B cell (primary cell): ENCODE measurements around the gene PLEKHA5. TPM values are rescaled to one million over a fixed set of nuclear protein-coding genes. Genes with fewer than 3 reads are reported as not detected.

Experiments used
- ATAC-seq: fragments of 200-7000 bp; cut with Tn5 transposase; one replicate; pipeline ENCODE4 v1.10.0; 2021; ENCODE audit warnings: low read depth, mild to moderate bottlenecking, moderate number of reproducible peaks, moderate library complexity
- CTCF ChIA-PET: fragments of 350-600 bp; sonication (Branson Sonifier 250); formaldehyde crosslinking; loops from one replicate; lab custom pipeline; 2021; ENCODE audit warnings: antibody characterized with exemption, inconsistent platforms; lab: Charles Lee
- POLR2A ChIA-PET: fragments of 350-600 bp; sonication (Branson Sonifier 250); formaldehyde crosslinking; loops from one replicate; lab custom pipeline; 2021; ENCODE audit warnings: antibody characterized with exemption; lab: Charles Lee
- DNase-seq: peaks from one replicate; pipeline ENCODE4 v3.0.0; 2013
- H2AFZ ChIP-seq: 2 replicates; pipeline ENCODE4 v1.6.1; 2012; ENCODE audit warnings: mild to moderate bottlenecking, low read depth, low read length; ENCODE audit not compliant: insufficient read depth, poor library complexity, severe bottlenecking
- H3K27ac ChIP-seq, 2 donors: 1 replicate in 1 of 2; 2 replicates in 1 of 2; pipeline ENCODE4 v1.5.1; 2012 to 2013; ENCODE audit warnings: low read length in 2 of 2, mild to moderate bottlenecking in 2 of 2, moderate library complexity in 1 of 2
- H3K27me3 ChIP-seq, 4 experiments: fragments of 200-600 bp in 1 of 4; sonication (generic) in 1 of 4; replicated peaks in 1 of 4; 1 replicate in 2 of 4; 2 replicates in 2 of 4; pipeline versions ENCODE4 v1.6.1 to v1.7.0; 2013 to 2016; ENCODE audit warnings: low read length in 3 of 4, mild to moderate bottlenecking in 2 of 4, mixed read lengths in 1 of 4, moderate library complexity in 1 of 4; ENCODE audit not compliant: insufficient read depth in 4 of 4, control insufficient read depth in 3 of 4; ENCODE audit errors: control extremely low read depth in 1 of 4
- H3K36me3 ChIP-seq, 2 experiments: replicated peaks in 1 of 2; 1 replicate in 1 of 2; 2 replicates in 1 of 2; pipeline versions ENCODE4 v1.6.1 to v1.7.1; 2013; ENCODE audit warnings: low read length in 1 of 2; ENCODE audit not compliant: insufficient read depth in 2 of 2, control insufficient read depth in 1 of 2; ENCODE audit errors: control extremely low read depth in 1 of 2, extremely low read depth in 1 of 2
- H3K4me1 ChIP-seq, 2 donors: fragments of 200-600 bp in 1 of 2; sonication (generic) in 1 of 2; 1 replicate in 1 of 2; 2 replicates in 1 of 2; pipeline versions ENCODE4 v1.5.1 to v1.6.1; 2013 to 2017; ENCODE audit warnings: low read length in 2 of 2; ENCODE audit not compliant: control insufficient read depth in 2 of 2, insufficient read depth in 2 of 2
- H3K4me2 ChIP-seq: replicated peaks from 2 replicates; pipeline ENCODE3; 2012; ENCODE audit warnings: mild to moderate bottlenecking, low read depth, low read length; ENCODE audit not compliant: poor library complexity, severe bottlenecking
- H3K4me3 ChIP-seq, 5 experiments: fragments of 200-600 bp in 1 of 5; sonication (generic) in 1 of 5; 1 replicate in 3 of 5; 2 replicates in 2 of 5; pipeline versions ENCODE4 v1.5.1 to v1.7.0; 2011 to 2016; ENCODE audit warnings: low read length in 4 of 5, mild to moderate bottlenecking in 4 of 5, low read depth in 2 of 5, control low read depth in 1 of 5, moderate library complexity in 1 of 5; ENCODE audit not compliant: insufficient read depth in 1 of 5; ENCODE audit errors: control extremely low read depth in 1 of 5, extremely low read depth in 1 of 5
- H3K79me2 ChIP-seq: fragments of 200-600 bp; sonication (generic); one replicate; pipeline ENCODE4 v1.6.0; 2016; ENCODE audit warnings: low read length; ENCODE audit not compliant: control insufficient read depth, insufficient read depth
- H3K9ac ChIP-seq: fragments of 200-600 bp; sonication (generic); 2 replicates; pipeline ENCODE4 v1.6.1; 2017; ENCODE audit warnings: mild to moderate bottlenecking, low read length, moderate library complexity
- H3K9me3 ChIP-seq, 3 donors: one replicate each; pipeline versions ENCODE4 v1.6.1 to v1.7.1; 2013; ENCODE audit warnings: low read length in 2 of 3; ENCODE audit not compliant: control insufficient read depth in 2 of 3, insufficient read depth in 1 of 3; ENCODE audit errors: control extremely low read depth in 1 of 3
- H4K20me1 ChIP-seq: 2 replicates; pipeline ENCODE4 v1.6.0; 2012; ENCODE audit warnings: mild to moderate bottlenecking, low read length; ENCODE audit not compliant: insufficient read depth, control insufficient read depth, poor library complexity, severe bottlenecking
- H3K27ac Mint-ChIP-seq: one replicate; pipeline ENCODE4 v1.8.0; 2021; ENCODE audit warnings: mixed read lengths
- H3K27me3 Mint-ChIP-seq: one replicate; pipeline ENCODE4 v1.8.0; 2021; ENCODE audit warnings: mixed read lengths
- H3K4me1 Mint-ChIP-seq: one replicate; pipeline ENCODE4 v1.8.0; 2021; ENCODE audit warnings: mixed read lengths
- H3K4me3 Mint-ChIP-seq: one replicate; pipeline ENCODE4 v1.8.0; 2021; ENCODE audit warnings: mixed read lengths
- H3K9me3 Mint-ChIP-seq: one replicate; pipeline ENCODE4 v1.8.0; 2022; ENCODE audit warnings: mixed read lengths; ENCODE audit not compliant: insufficient read depth
- CTCF ChIP-seq: fragments of 200-600 bp; IDR thresholded peaks from one replicate; pipeline ENCODE4 v1.8.0; 2022; ENCODE audit warnings: antibody characterized with exemption, mild to moderate bottlenecking
- EZH2 ChIP-seq: IDR thresholded peaks from 2 replicates; pipeline ENCODE4 v1.6.1; 2012; ENCODE audit warnings: borderline replicate concordance, low read depth, mild to moderate bottlenecking, moderate library complexity, low read length; ENCODE audit not compliant: insufficient read depth, poor library complexity, severe bottlenecking
- WGBS: methylation state at CpG from one replicate; pipeline ENCODE4 v1.1.5; 2013; ENCODE audit warnings: missing lambda C conversion rate; ENCODE audit not compliant: insufficient coverage; 5-methylcytosine and 5-hydroxymethylcytosine counted together
- intact Hi-C: fragments of 100-400 bp; cut with micrococcal nuclease; formaldehyde crosslinking; loops from one replicate; pipeline ENCODE4 v1.10.0; 2022
- polyA plus RNA-seq: library from polyadenylated mRNA; depleted of rRNA; stranded (reverse); fragments of >200 nt; gene quantifications from 2 replicates; pipeline ENCODE4 v1.2.3, GENCODE V29; 2012
- total RNA-seq, 2 donors: library from RNA; stranded (reverse); fragments of 120-200 nt in 1 of 2; gene quantifications; 1 replicate in 1 of 2; 2 replicates in 1 of 2; pipeline versions ENCODE4 v1.2.3 to v1.2.4, GENCODE V29; 2013 to 2022

The PLEKHA5 gene
- total and polyA plus RNA-seq, 2 donors (not counting 1 experiment from before 2014, with no cell fraction given): 0.03 to 0.22 TPM

DNA sequence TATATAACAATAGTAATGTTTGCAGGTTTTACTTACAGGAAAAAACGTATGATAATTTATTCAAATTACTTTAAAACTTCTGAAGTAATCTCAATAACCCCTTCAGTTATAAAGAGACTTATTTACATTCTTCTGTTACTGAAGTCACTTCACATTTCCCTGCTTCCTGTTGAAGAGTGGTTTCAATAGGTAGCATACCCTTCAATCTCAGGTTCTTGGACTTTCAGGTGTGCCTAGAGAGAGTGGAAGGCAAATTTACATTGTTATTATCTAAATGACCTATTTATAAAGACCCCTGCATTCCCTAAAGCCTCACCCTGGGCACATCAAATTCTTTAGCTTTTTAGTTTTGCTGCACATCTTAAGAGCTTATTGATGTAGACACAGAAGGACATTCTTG lies 172.2 kb downstream of the PLEKHA5 start:
- intact Hi-C loops: no loop called here
- DNase-seq (no peak), ATAC-seq (no peak)
- Histone ChIP-seq H2AFZ (no peak overlapping the region), H3K9ac (no peak overlapping the region), H3K36me3 (no peaks in the 10 kb centered on the region), H4K20me1 (no peaks in the 10 kb centered on the region), H3K9me3 (no peaks in the 10 kb centered on the region), H3K27me3 (no peaks in the 10 kb centered on the region), H3K4me1 (no peaks in the 10 kb centered on the region), H3K4me3 (no peak overlapping the region), H3K27ac (no peak overlapping the region), H3K79me2 (no peaks in the 10 kb centered on the region), H3K4me2 (no peak overlapping the region)
- POLR2A ChIA-PET: no interaction called here
- TF ChIP-seq EZH2 (no peak), CTCF (no peak)
- no peaks in the 10 kb centered on the region for H3K9me3 Mint-ChIP-seq
- H3K27me3 Mint-ChIP-seq: no peaks in the 10 kb centered on the region
- CTCF ChIA-PET: no interaction called here
- H3K4me1 Mint-ChIP-seq: no peaks in the 10 kb centered on the region
- no peak overlapping the region for H3K4me3 Mint-ChIP-seq
- no CpG with 5 or more reads among the region's 1 CpG for WGBS
- H3K27ac Mint-ChIP-seq: no peak overlapping the region

DNA sequence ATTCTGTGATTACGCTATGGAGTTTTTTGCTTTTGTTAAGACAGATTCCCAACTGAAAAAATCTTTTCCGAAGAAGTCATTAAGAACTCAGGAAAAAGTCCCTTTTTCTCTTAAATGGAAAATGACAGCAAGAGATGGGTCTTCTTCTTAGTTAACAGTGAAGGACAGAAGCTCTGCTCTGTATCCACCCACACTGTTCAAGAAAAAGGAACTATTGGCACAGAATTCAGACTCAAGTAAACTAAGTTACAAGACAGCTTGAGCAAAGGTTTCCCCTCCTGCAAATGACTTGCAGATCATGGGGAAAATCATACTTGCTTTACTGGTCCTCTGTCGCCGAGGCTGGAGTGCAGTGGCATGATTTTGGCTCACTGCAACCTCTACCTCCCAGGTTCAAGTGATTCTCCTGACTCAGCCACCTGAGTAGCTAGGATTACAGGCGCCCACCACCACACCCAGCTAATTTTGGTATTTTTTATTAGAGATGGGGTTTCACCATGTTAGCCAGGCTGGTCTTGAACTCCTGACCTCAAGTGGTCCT lies 172.6 kb downstream of the PLEKHA5 start:
- WGBS: 83% methylated on average over 1 of the region's 5 CpGs
- DNase-seq: no peak

More for the DNA sequence above, 172.6 kb downstream of the PLEKHA5 start:
- no peak for ATAC-seq
- H2AFZ ChIP-seq: no peak overlapping the region
- H3K27me3 ChIP-seq: no peaks in the 10 kb centered on the region
- CTCF ChIA-PET: interaction anchor here (1.3 kb wide), 1 partner anchor 14 kb away, joined by 4 read pairs; no protein-coding TSS in a partner anchor
- H3K36me3 ChIP-seq: no peaks in the 10 kb centered on the region
- intact Hi-C loops: no loop called here
- no peak overlapping the region for H3K9ac ChIP-seq
- no peak overlapping the region for H3K27ac ChIP-seq
- no peak overlapping the region for H3K4me2 ChIP-seq
- Mint-ChIP-seq H3K27ac (no peak overlapping the region), H3K4me3 (no peak overlapping the region), H3K9me3 (no peaks in the 10 kb centered on the region), H3K27me3 (no peaks in the 10 kb centered on the region), H3K4me1 (no peaks in the 10 kb centered on the region)
- POLR2A ChIA-PET: no interaction called here
- no peak for TF ChIP-seq CTCF
- no peak for TF ChIP-seq EZH2
- no peaks in the 10 kb centered on the region for H3K4me1 ChIP-seq
- no peaks in the 10 kb centered on the region for H3K79me2 ChIP-seq
- no peak overlapping the region for H3K4me3 ChIP-seq
- H3K9me3 ChIP-seq: no peaks in the 10 kb centered on the region
- H4K20me1 ChIP-seq: no peaks in the 10 kb centered on the region
